H1 (cell line): ENCODE results near the gene MCF2L2. TPM values are rescaled to one million over a fixed set of nuclear protein-coding genes. Genes with fewer than 3 reads are reported as not detected.

Experiments
- KDM4A ChIP-seq: IDR thresholded peaks from one replicate; pipeline ENCODE4 v1.7.1; 2012; ENCODE audit warnings: low read depth, mild to moderate bottlenecking, moderate library complexity, low read length, inconsistent platforms; ENCODE audit not compliant: severe bottlenecking
- polyA plus RNA-seq, 7 experiments: library from polyadenylated mRNA; depleted of rRNA in 3 of 7; stranded (reverse) in 5 of 7; unstranded in 2 of 7; fragments of >200 nt in 5 of 7; fragments of 200-250 nt in 2 of 7; gene quantifications; 1 replicate in 5 of 7; 2 replicates in 1 of 7; 4 replicates in 1 of 7; pipeline versions ENCODE4 v1.2.1 to v1.2.3, GENCODE V29; 2011 to 2013; ENCODE audit warnings: missing spikeins in 2 of 7, mixed read lengths in 2 of 7
- total RNA-seq: library from RNA; stranded (reverse); fragmentation: NEBNext Ultra II Directional; extraction: Animal tissue kit (Norgen Biotek cat#: 25700); gene quantifications from 2 replicates; pipeline ENCODE4 v1.2.1, GENCODE V29; 2021
- TF ChIP-seq, protein P1 (sequence below): IDR thresholded peaks from 2 replicates; pipeline ENCODE4 v1.6.1; 2011; ENCODE audit warnings: low read length, improper control_type of control experiment

The MCF2L2 gene
- total and polyA plus RNA-seq, 2 of the 8 experiments (the other 6 are each of a cell fraction or from before 2014, with no cell fraction given), result 4.1 to 13.7 TPM

DNA sequence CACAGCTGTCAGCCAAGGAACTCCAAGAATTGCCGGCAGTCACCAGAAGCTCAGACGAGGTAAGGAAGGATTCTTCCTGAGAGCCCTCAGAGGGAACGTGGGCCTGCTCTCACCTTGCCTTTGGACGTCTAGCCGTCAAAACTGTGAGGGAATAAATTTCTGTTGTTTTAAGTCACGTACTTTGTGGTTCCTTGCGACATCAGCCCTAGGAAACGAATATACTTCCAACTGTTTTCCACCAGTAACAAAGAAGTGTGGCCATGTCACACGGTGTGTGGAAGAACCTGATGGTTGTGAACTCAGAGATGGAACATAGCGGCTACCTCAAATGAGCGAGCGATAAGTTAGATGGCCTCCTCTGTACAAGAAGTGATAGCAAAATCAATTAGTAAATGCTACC, 216.3 kb downstream of the MCF2L2 start (continued):
- TF ChIP-seq KDM4A, result no peak
- TF ChIP-seq, protein P1, sequence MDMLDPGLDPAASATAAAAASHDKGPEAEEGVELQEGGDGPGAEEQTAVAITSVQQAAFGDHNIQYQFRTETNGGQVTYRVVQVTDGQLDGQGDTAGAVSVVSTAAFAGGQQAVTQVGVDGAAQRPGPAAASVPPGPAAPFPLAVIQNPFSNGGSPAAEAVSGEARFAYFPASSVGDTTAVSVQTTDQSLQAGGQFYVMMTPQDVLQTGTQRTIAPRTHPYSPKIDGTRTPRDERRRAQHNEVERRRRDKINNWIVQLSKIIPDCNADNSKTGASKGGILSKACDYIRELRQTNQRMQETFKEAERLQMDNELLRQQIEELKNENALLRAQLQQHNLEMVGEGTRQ, result no peak
